NCI-H2171 treated with DMSO at 0.1 percent for 48 hours (cell line): Measurements from ENCODE around the gene CLCN4.

Source experiments
- DNase-seq: peaks from one replicate; lab custom pipeline; 2025; lab: John Stamatoyannopoulos, UW

Gene CLCN4

DNA sequence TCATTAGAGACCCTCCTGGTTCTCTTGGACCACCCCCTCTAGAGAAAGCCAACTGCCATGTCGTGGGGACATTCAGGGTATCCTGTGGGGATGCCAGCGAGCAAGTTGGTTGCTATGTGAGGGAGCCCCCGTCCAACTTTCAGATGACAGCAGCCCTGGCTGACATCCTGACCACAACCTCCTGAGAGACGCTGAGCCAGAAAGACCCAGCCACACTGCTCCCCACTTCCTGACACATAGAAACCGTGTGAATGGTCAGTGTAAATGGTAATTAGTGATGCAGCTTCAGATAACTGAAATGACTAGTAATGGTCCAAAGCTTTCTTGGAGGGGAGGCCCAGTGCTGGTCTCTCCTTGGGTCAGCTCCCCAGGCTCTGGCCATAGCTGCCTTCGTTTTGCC, 10.8 kb downstream of the CLCN4 start:
- no peak for DNase-seq

DNA sequence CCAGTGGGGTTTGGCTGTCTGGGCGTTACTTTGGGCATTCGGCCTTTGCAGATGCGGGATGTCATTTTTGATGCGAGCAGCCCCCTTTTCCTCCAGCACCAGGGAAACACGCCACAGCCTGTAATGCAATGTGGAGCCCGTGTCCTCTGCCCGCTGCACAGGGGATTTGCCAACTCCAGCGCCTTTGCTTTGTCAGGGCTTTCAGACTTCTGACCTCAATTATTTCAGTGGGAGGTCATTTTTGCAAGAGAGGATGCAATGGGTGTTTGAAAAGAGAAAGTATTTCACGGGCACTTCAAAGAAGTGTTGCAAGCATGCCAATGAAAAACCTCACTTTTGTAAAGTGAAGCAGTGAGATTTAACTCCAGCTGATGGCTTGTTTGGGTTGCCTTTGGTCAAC, 11.5 kb downstream of the CLCN4 start:
- DNase-seq, result no peak

GRCh38 chrX:10169175-10169574, 12.4 kb downstream of the CLCN4 start:
- DNase-seq, result no peak

DNA sequence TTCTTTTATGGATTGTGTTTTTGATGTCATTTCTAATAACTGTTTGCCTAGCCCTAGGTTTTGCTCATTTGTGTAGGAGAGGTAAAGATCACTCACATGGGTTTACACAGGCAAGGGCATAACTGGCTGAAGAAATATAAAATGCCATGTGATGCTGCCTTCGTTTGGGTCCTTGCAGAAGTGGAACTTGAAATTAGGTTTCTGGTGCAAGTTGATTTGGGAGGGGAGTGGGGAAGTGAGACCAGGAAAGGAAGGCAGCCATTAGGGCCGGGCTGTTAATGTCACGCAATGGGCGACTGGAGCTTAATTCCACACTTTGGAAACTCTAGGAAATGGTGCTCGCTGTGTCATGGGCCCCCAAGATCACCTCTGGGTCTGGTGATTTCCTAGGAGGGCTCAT, 14.5 kb downstream of the CLCN4 start:
- no peak for DNase-seq

DNA sequence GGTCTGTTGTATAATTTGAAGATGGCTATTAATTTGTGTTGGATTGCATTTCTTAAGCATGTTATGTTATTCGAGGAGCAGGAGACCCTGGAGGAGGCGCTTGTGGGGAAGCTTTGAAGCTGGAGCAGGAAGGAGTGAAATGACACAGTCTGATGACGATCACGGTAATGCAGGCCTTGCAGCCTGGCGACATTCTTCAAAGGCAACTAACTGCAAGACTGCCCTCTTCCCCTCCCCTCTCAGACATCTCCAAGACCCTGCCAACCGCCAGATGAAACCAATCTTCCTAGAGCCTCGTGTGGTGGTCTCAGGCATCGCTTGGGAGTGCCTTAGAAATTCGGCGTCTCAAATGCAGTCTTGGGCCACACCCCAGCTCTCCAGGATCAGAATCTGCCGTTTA, 16.1 kb downstream of the CLCN4 start:
- DNase-seq, result no peak

DNA sequence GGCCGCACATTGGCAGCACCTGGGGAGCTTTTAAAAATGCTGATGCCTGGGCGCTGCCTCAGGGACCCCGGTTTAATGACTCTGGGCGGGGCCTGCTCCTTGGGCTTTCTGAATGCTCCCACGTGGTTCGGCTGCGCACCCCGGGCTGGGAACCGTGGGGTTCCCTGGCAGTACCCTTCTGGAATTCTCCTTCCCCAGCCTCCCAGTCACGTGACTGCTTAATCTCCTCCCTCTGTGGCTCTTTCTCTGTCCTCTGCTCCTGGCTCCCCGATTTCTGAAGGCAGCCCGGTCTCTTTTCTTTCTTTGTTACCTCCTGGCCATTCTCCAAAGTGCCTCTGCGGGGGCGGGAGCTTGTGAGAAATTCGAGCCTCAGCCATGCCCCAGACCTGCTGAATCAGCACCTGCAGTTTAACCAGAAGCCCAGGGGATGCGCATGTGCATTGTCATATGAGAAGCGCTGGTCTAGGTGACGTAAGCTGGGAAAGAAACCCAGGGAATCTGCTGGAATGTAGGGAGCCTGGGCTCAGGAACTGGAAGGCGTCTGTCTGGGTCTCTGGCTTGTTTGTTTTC, 16.6 kb downstream of the CLCN4 start:
- DNase-seq, result peak; percentile 42

GRCh38 chrX:10174051-10174450, 17.3 kb downstream of the CLCN4 start:
- no peak for DNase-seq

DNA sequence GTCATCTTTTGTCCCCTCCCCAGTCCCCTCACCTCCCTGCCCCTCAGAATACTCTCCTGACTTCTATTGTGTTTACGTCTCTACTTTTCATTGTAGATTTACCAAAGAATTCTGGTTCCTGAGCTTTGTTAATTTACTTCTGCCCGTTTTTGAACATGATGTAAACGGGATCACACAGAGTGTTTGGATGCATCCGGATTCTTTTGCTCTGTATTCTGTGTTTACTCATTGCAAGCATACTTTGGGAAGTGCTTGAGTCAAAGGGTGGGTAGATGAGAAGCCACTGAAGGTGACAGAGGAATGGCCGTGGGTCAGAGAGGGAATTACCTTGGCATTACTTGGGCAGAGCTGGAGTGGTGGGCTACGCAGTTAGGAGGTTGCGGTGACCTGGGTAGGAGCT, 18.0 kb downstream of the CLCN4 start:
- no peak for DNase-seq

GRCh38 chrX:10175319-10175871, 18.6 kb downstream of the CLCN4 start:
- DNase-seq, result no peak

DNA sequence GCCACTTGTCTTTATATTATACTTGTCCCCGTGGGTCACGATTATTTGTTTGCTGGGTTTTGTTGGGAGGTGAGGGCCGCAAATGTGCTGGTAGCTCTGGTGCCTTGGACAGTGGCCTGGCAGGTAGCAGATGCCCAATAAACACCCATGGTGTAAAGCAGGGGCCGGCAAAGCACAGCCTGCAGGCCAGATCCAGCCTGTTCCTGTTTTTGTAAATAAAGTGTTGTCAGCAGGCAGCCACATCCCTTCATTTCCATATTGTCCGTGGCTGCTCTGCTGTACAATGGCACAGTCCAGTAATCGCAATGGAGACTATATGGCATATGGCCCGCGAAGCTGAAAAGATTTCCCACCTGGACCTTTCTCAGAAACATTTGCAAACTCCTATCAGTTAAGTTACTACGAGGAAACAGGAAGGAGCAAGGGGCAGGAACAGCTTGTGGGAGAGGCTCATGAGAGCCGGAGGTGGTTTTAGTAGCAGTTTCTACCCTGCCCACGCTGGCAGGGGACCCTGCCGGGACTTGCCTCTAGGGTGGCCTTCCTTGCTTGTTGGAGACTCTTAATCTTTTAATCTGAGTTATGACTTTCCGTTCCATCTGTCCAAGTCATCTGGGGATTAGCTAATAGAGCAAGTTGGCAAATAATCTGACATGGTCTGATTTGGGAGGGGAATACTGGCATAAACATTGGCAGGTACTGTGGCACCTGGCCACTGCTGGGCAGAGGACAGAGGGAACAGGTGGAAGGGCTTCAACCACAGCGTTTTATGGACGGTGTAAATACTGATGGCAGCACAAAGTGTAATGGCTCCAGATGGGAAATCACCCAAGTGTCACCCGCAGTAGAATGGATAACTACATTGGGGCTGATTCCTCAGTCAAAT, 19.6 kb downstream of the CLCN4 start:
- DNase-seq, result peak; percentile 62

DNA sequence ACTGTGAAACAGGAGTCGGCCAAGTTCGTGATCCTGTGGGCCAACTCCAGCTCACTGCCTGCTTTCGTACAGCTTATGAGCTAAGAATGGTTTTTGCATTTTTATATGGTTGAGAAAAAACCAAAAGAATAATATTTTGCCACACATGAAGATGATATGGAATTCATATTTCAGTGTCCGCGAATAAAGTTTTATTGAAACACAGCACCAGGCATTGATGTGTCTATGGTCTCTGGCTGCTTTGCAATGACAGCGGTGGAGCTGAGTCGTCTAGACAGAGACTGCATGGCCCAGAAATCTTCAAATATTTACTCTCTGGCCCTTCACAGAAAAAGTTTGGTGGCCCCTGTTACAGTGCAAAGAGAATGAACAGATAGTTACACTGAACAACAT, 20.2 kb downstream of the CLCN4 start:
- no peak for DNase-seq

GRCh38 chrX:10177601-10178000, 20.8 kb downstream of the CLCN4 start:
- peak; percentile 17 for DNase-seq

- no peak for DNase-seq
Measured at GRCh38 chrX:10178866-10179463, 22.2 kb downstream of the CLCN4 start.

GRCh38 chrX:10183760-10184159, 27.0 kb downstream of the CLCN4 start:
- DNase-seq, result no peak

- no peak for DNase-seq
Measured at GRCh38 chrX:10184411-10184810, 27.6 kb downstream of the CLCN4 start.

- DNase-seq, result no peak
Measured at GRCh38 chrX:10186355-10186754, 29.6 kb downstream of the CLCN4 start.

- DNase-seq, result no peak
Measured at GRCh38 chrX:10187421-10187820, 30.6 kb downstream of the CLCN4 start.

DNA sequence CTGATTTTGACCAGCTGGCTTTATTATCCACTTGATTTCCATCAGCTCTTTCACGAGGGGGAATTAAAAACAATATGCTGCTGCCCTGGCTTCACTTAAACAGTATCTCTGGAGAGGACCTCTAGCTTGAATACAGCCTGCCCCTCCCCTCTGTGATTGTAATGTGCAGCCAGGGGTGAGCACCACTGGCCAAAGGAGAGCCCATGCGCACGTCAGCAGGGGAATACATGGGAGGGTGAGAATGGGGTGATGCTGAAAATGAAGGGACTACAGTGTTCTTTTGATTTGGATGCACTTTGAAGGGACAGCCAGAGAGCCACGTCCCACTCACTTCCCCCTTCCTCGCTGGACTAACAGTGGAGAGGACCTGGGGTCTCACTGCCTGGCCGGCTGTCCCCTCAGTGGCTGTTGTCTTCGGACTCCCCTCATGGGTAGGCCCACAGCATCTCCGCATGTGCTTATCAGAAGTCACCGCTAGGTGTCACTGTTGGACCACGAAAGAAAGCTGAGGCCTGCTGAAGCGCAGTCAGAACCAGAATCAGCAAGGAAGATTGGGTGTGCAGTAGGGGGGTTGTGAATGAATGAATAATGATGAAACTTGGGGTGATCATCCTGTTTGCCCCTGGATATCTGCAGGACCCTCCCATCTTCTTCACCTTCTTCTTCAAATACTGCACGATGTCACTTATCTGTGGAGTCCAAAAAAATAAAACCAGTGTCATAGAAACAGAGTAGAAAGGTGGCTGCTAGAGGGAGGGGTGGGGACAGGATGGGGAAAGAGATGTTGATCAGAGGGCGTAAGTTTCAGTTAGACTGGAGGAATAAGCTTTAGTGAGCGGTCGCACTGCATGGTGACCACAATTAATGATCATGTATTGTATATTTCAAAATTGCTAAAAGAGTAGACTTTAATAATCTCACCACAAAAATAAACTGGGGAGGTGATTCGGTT, 32.8 kb downstream of the CLCN4 start:
- peak; percentile 44 for DNase-seq

GRCh38 chrX:10190367-10190766, 33.6 kb downstream of the CLCN4 start:
- DNase-seq, result peak; percentile 66

GRCh38 chrX:10193587-10193986, 36.8 kb downstream of the CLCN4 start:
- no peak for DNase-seq

DNA sequence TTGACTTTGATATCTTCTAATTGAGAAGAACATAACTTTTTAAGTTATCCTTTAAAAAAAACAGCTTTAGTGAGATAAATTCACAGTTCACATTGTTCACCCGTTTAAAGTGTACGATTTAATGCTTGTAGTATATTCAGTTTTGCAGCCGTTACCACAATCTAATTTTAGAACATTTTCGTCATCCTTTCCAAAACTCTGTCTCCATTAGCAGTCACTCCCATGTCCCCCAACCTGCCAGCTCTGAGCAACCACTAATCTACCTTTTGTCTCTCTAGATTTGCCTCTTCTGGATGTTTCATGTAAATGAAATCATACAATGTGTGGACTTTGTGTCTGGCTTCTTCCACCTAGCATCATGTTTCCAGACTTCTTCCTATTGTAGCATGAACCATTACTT, 38.6 kb downstream of the CLCN4 start:
- DNase-seq, result no peak

DNA sequence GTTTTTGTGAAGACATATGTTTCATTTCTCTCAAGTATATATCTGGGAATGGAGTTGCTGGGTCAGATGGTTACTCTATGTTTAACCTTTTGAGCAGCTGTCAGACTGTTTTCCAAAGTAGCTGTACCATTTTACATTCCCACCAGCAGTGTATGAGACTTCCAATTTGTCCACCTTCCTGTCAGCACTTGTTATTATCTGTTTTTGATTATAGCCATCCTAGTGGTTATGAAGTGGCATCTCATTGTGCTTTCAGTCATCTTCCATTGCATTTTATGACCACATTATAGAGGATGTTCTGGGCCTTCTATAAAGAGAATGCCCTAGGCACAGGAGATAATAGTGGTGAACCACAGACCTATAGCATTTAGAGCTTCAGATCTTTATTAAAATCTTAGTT, 39.2 kb downstream of the CLCN4 start:
- no peak for DNase-seq
